HEK293T (cell line): ENCODE data around the gene CAD.

ENCODE experiments used
- ARNT ChIP-seq: fragments of 450-650 bp; IDR thresholded peaks from 2 replicates; pipeline ENCODE4 v1.6.1; 2017; ENCODE audit warnings: mild to moderate bottlenecking
- BHLHE40 ChIP-seq: fragments of 450-650 bp; IDR thresholded peaks from 2 replicates; pipeline ENCODE4 v1.6.1; 2016; ENCODE audit warnings: mild to moderate bottlenecking, moderate library complexity, borderline replicate concordance
- CTBP1 ChIP-seq: fragments of 450-650 bp; IDR thresholded peaks from 2 replicates; pipeline ENCODE4 v1.6.1; 2016; ENCODE audit warnings: borderline replicate concordance
- ELF4 ChIP-seq: fragments of 450-650 bp; IDR thresholded peaks from 2 replicates; pipeline ENCODE4 v1.6.1; 2017; ENCODE audit warnings: antibody characterized with exemption
- FOXA1 ChIP-seq: fragments of 450-650 bp; IDR thresholded peaks from 2 replicates; pipeline ENCODE4 v1.6.1; 2016; ENCODE audit warnings: mild to moderate bottlenecking
- FOXM1 ChIP-seq: fragments of 450-650 bp; IDR thresholded peaks from 2 replicates; pipeline ENCODE4 v1.6.1; 2017; ENCODE audit warnings: mild to moderate bottlenecking, borderline replicate concordance
- HDGF ChIP-seq: fragments of 450-650 bp; IDR thresholded peaks from 2 replicates; pipeline ENCODE4 v1.6.1; 2017; ENCODE audit warnings: antibody characterized with exemption, borderline replicate concordance
- L3MBTL2 ChIP-seq: fragments of 450-650 bp; conservative IDR thresholded peaks from 2 replicates; pipeline ENCODE4 v1.6.1; 2016; ENCODE audit warnings: mild to moderate bottlenecking
- PKNOX1 ChIP-seq: fragments of 450-650 bp; IDR thresholded peaks from 2 replicates; pipeline ENCODE4 v1.6.1; 2016
- SP1 ChIP-seq: fragments of 450-650 bp; IDR thresholded peaks from 2 replicates; pipeline ENCODE4 v1.6.1; 2017
- TARDBP ChIP-seq: fragments of 450-650 bp; IDR thresholded peaks from 2 replicates; pipeline ENCODE4 v1.6.1; 2016

DNA sequence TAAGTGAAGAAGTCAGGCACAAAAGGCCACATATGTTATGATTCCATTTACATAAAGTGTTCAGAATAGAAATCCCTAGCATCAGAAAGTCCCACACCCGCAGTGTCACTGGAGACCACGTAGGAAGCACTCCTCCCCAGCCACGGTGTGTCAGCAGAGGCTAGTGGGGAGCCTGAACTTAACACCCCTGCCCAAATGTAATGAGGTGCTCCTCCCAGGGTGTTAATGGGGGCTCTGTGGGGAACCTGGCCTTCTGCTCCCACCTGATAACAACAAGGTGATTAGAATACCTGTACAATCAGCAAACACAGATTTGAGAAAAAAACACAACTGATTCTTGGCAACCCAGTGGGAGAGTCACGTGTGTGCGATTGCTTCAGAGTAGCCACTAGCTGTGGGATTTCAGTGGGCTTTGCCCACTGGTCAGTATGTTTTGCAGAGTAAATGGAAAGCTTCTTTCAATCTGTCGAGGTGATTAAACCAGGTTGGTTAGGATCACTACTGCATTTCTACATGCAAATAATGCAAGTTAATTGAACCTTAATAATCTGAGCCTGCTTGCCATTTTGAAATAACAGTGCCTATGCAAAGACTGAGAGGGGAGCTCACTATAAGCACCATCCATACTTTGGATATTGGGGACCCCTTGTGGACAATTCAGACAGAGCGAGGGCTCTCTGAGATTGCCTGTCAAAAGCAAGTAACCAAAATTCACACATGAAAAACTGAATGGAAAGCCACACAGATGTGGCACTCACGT is 25.9 kb upstream of the CAD start:
- no peak for TF ChIP-seq CTBP1
- no peak for TF ChIP-seq HDGF
- no peak for TF ChIP-seq FOXA1
- TF ChIP-seq FOXM1 = no peak
- no peak for TF ChIP-seq TARDBP
- TF ChIP-seq ARNT = no peak
- TF ChIP-seq SP1 = no peak
- TF ChIP-seq PKNOX1 = no peak
- TF ChIP-seq BHLHE40 = no peak
- TF ChIP-seq ELF4 = no peak
- TF ChIP-seq L3MBTL2 = no peak
